COLO668 (cell line): Measurements from ENCODE around the gene ISOC2.

Source experiments
- DNase-seq: peaks from one replicate; lab custom pipeline; 2025; ENCODE audit not compliant: unreplicated experiment; lab: John Stamatoyannopoulos, UW

The ISOC2 gene

DNA sequence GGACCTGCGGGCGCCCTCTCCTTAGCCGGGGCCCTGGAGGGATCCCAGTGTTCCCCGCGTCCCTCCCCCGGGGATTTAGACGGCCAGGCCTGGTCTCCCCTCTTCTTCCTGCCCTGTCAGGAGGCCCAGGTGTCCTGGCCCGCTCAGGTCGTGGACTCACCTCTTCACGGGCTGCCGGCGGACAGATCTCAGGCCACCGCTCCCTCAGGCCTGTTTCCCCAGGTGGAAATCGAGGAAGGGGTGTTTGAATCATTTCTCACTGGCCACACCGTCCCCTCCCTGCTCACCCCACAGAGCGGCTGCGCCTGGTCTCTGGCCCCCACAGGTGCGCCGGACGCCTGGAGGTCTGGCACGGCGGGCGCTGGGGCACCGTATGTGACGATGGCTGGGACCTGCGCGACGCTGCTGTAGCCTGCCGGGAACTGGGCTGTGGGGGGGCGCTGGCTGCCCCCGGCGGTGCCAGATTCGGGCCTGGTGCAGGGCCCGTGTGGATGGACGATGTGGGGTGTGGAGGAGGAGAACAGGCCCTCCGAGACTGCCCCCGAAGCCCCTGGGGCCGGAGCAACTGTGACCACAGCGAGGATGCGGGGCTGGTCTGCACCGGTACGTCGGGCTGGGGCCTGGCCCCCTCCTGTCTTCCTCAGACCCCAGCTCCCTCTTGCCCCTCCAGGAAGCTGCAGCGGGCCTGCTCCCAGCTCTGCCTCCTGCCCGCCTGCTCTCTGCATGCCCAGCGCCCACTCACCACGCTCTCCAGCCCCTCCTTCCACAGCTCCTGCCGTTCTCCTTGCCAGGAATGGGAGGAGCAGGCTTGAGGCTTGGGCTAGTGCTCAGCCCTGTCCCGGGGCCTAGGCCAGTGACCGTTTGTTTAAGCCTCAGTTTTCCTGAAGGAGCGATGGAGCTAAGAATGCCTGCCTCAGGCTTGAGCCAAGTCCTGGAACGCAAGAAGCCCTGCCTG, 29.3 kb upstream of the ISOC2 start:
- no peak for DNase-seq

DNA sequence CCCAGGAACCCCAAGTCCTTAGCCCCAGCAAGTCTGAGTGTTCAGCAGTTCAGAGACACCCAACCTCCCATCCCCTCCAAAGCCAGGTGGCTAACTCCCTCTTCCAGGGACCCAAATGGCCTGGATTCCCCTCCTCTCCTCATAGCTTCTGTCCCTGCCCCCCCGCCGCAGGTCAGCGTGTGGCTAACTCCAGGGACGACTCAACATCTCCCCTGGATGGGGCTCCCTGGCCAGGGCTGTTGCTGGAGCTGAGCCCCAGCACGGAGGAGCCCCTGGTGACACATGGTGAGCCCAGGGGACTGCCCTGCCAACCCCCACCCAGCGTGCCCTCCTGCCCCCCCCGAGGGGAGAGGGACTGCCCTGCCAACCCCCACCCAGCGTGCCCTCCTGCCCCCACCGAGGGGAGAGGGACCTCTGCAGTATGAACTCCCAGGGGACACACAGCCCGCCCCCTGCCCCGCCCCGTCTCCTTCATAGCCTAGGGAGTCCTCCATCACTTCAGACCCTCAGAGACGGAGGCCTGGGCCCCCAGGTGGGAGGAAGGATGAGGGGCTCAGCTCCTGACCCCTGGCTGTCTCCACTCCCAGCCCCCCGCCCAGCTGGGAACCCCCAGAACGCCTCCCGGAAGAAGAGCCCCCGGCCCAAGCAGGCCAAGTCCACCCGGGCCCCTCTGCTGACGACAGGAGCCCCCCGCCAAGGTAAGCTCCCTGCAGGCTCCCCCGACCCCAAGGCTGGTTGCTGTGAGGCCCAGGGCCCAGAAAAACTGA, 28.5 kb upstream of the ISOC2 start:
- no peak for DNase-seq

DNA sequence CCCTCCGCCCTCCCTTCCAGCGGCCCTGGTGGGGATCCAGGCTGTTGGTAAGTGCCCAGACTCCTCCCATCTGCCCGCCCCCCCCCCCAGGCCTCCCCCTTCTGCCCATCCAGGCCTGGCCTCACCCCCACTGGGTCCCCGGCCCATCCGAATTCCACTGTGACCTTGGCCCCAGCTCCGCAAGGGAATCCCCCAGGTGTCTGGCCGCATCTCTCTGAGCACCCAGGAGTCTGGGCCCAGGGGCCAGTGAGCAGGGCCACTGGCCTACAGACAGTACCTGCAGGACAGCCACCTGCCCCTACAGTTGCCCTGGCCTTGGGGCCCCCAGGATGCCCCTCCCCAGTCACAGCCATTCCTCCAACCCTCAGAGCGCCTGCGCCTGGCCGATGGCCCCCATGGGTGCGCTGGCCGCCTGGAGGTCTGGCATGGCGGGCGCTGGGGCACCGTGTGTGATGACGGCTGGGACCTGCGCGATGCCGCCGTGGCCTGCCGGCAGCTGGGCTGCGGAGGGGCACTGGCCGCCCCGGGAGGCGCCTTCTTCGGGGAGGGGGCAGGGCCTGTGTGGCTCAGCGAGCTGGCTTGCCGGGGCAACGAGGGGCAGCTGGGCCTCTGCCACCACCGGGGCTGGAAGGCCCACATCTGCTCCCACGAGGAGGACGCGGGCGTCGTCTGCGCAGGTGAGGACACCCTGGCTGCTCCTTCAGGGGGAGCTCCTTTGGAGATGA, 27.7 kb upstream of the ISOC2 start:
- no peak for DNase-seq

DNA sequence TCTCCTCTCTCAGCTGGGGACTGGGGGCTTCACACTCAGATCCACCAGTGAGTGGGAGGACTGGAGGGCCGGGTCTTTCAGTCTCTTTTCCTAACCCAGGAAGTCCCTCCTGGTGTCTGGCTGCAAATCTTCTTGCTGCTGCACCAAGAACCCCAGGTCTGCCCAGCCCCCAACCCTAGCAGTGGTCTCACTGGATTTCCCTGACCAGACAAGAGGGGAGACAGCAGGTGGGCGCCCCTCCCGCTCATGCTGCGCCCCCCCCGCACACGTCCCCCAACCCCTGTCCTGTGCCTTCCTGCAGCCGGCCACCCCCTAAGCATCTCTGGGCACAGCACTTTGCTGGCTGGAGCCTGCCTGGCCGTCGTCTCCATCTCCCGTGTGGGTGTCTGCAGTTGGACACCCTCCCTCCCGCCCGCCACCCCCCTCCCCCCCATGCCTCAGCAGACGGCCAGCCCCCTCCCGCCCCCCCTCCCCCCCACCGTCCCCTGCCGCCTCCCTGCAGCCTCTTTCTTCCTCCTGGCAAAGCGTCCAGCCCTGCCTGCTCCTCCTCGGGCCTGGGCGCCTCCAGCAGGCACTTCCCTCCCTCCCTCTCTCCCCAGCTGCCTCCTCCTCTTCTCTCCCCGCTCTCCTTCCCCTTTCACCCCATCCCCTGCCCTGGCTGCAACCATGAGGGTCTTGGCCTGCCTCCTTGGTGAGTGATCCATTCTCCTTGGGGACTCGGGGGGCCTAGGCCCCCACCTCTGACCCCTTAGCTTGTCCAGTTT, 26.7 kb upstream of the ISOC2 start, which contains the start of gene SSC5D:
Gene SSC5D, plus strand, starts transcription at position 513 of the 764 bp plus-strand sequence. Its CDS starts 154 bp downstream, at position 667.
- no peak for DNase-seq

DNA sequence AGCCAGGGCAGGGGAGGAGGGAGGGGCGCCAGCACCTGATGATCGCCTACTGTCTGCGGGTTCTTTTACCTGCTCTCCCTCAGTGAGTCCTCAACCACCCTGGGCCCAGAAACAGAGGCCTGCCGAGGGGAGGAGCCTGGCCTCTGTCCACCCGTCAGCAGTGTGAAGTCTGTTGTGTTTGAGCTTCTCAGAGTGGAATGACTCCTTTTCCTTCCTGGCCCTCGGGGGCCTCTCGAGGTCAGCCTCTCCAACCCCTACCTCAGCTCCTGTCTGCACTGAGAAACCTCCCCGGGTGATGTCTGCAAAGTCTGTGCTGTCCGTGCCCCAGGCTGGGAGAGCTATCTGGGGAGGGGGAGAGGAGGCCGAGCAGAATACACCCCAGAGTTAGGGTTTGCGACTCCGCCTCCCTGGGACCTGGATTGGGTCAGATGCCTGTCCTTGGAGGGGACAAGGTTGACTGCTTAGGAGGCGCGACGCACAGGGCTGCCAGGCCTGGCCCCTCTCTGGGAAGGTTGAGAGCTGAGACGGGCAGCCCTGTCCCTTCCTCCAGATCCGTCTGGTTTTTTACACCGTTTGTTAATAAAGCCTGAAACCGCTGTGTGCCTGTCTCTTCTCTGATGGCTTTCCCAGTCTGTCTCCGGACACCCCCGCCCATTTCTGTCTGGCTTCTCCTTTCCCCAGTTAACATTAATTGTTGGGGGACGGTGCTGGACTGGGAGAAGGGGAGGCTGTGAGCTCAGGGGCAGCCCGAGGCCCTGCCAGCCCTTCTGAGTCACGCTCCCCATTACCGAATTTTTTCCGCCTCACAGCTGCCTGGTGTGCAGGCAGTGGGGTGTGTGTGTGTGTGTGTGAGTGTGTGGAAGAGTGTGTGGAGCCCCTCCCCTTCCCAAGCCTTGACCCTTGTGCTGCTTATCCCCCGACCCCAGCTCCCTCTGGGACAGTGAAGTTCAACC, 25.8 kb upstream of the ISOC2 start:
- peak; percentile 6 for DNase-seq

DNA sequence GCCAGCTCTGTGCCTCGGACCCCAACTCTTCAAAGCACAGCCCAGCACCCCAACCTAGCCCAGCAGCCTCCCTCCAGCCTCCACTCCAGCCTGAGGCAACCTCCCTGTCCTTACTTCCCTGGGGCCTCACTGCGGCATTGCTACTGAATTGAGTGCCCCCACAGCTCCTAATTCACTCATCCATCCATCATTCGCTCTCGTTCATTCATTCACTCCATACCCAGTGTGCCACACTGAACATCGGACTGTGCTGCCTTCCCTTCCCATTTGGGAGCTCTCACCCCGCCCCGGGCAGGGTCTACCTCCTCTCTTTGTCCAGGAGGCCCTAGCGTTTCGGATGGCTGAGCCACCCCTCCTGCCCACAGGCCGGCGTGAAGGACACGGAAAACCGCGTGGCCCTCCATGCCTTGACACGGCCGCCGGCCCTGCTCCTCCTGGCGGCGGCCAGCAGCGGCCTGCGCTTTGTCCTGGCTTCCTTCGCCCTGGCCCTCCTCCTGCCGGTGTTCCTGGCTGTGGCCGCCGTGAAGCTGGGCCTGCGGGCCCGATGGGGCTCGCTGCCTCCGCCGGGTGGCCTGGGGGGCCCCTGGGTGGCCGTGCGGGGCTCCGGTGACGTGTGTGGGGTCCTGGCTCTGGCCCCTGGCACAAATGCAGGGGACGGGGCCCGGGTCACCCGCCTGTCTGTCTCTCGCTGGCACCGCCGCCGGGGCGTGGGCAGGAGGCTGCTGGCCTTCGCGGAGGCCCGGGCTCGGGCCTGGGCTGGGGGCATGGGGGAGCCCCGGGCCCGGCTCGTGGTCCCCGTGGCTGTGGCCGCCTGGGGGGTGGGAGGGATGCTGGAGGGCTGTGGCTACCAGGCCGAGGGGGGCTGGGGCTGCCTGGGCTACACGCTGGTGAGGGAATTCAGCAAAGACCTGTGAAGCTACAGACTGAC, 24.9 kb upstream of the ISOC2 start:
- DNase-seq = no peak

DNA sequence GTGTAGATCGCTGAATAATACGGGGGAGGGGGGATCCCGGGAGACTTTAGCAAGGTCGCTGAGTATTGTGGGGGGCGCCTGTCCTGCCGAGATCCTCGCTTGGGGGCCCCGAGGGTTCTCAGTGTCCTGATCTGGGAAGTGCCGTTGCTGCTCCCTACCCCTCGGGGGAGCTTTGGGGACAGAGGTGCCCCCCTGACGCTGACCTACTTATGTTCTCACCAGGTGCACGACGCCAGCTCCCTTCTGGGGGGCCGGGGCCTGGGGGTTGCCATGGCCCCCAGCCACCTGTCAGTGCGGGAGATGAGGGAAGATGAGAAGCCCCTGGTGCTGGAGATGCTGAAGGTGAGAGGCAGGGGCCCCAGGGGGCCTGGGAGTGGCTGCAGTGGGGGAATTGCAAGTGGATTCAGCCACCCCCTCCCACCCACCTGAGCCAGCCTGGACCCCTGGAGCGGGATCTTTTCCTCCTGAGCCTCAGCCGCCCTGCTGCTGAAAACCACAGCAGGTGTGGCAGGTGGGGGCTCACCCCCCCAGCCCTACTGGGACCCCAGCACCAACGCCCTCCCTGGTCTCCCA, 24.1 kb upstream of the ISOC2 start:
- DNase-seq = no peak

DNA sequence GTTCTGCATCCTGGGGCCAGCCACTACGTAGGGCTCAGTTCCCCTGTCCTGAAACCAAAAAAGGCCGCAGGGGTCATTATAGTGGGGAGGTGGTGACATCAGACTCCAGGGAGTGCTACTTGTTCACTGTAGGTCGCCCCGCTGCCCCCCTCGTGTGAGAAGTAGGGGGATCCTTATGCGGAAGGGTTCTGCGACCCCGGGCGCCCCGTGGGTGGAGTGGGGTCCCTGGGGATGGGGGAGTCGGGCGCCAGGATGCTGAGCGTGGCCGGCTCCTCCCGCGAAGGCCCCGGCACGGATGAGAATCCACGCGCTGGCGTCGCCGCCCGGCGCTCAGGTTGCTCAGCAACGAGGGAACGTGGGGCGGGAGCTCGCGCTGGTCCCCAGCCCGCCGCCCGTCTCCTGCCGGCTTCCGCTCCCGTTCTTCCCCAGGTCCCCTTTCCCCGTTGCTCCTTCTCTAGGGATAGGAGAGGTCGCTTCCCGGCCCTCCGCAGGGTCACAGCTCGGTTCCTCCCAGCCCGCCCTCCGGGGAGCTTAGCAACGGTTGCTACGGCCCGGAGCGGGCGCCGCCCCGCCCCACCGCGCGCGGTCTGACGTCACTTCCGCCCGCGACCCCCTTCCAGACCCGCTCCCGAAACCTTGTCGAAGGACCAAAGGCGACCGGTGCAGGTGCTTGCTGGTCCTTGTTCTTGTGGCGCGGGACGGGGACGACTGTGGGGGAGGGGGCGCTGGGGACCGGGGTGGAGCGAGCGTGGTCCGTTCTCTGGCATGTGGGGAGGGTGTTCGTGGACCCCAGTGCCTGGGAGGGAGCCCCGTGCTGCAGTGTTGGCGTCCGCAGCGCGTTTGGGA, 23.4 kb upstream of the ISOC2 start, which contains the start of gene NAT14:
Gene NAT14, plus strand, starts transcription at position 596 of the 846 bp plus-strand sequence. CDS start 521 bp downstream, outside the sequence.
- peak; percentile 86 for DNase-seq

DNA sequence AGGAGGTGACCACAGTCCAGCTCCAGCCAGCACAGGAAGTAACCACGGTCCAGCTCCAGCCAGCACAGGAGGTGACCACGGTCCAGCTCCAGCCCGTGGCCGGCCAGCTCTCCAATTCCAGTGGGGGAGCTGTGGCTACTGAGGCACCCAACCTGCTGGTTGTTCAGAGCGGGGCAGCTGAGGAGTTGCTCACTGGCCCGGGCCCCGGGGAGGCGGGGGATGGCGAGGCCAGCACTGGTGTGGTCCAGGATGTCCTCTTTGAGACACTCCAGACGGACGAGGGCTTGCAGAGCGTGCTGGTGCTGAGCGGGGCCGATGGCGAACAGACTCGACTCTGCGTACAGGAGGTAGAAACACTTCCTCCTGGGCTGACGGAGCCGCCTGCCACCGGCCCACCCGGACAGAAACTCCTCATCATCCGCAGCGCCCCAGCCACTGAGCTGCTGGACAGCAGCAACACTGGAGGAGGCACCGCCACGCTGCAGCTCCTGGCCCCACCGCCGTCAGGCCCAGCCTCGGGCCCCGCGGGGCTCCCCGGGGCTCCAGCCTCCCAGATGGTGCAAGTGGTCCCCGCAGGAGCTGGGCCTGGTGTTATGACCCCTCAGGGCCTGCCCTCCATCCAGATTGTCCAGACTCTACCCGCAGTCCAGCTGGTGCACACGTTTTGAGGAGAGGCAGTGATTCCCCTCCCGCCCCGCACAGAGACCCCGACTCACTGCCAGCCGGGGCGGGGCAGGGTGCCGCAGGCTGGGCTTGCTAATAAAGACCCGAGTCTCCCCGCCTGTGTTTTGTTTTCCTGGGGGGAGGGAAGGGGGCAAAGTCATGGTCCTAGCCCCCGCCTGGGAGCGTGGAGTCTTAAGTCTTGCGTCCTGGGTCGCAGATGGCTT, 22.5 kb upstream of the ISOC2 start:
- DNase-seq = no peak

DNA sequence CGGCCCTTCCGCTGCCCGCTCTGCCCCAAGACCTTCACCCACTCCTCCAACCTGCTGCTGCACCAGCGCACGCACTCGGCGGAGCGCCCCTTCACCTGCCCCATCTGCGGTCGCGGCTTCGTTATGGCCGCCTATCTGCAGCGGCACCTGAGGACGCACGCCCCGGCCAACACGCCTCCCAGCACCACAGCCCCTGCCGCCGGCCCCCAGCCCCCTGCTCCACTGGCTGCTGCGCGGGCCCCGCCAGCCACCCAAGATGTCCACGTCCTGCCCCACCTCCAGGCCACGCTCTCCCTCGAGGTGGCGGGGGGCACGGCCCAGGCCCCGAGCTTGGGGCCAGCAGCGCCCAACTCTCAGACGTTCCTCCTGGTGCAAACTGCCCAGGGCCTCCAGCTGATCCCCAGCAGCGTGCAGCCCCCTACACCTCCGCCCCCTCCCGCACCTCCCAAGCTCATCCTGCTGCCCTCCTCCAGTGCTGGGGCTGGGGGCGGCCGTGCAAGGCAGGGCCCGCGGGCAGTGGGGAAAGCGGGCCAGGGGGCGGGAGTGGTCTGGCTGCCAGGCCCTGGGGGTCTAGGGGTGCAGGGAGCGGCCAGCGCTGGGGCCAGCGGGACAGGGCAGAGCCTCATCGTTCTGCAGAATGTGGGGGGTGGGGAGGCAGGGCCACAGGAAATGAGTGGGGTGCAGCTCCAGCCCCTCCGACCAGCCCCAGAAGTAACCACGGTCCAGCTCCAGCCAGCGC, 21.7 kb upstream of the ISOC2 start:
- DNase-seq = no peak

DNA sequence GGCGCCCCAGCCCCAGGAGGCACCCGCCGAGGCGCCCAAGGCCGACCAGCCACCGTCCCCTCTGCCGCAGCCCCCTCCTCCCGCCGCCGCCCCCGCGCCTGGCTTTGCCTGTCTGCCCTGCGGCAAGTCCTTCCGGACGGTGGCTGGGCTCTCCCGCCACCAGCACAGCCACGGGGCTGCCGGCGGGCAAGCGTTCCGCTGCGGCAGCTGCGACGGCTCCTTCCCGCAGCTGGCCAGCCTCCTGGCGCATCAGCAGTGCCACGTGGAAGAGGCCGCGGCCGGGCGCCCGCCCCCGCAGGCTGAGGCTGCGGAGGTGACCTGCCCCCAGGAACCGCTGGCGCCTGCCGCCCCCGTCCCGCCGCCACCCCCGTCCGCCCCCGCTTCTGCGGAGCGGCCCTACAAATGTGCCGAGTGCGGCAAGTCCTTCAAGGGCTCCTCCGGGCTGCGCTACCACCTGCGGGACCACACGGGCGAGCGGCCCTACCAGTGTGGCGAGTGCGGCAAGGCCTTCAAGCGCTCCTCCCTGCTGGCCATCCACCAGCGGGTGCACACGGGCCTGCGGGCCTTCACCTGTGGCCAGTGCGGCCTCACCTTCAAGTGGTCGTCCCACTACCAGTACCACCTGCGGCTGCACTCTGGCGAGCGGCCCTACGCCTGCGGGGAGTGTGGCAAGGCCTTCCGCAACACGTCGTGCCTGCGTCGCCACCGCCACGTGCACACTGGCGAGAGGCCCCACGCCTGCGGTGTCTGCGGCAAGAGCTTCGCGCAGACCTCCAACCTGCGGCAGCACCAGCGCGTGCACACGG, 20.9 kb upstream of the ISOC2 start:
- no peak for DNase-seq

DNA sequence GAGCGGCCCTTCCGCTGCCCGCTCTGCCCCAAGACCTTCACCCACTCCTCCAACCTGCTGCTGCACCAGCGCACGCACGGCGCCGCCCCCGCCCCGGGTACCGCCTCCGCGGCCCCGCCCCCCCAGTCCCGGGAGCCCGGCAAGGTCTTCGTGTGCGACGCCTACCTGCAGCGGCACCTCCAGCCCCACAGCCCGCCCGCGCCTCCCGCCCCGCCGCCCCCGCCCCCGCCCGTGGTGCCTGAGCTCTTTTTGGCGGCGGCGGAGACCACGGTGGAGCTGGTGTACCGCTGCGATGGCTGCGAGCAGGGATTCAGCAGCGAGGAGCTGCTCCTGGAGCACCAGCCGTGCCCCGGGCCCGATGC, 20.3 kb upstream of the ISOC2 start:
- DNase-seq = no peak

DNA sequence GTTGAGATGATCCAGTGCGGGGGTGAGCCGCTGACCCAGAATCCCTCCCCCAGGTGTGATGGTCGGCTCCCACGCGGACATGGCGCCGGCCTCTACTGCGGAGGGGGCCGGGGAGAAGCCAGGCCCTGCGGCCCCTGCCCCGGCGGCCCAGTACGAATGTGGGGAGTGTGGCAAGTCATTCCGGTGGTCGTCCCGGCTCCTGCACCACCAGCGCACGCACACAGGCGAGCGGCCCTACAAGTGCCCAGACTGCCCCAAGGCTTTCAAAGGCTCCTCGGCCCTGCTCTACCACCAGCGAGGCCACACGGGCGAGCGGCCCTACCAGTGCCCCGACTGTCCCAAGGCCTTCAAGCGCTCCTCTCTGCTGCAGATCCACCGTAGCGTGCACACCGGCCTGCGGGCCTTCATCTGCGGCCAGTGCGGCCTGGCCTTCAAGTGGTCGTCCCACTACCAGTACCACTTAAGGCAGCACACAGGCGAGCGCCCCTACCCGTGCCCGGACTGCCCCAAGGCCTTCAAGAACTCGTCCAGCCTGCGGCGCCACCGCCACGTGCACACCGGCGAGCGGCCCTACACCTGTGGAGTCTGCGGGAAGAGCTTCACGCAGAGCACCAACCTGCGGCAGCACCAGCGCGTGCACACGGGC, 19.8 kb upstream of the ISOC2 start:
- DNase-seq = no peak
